Stimulated activated naive CD4-positive, alpha-beta T cell treated with Interleukin-2 at 50 U/mL for 16 hours (primary cell): Measurements from ENCODE around the gene IL7R.

Experiments
- DNase-seq: peaks from one replicate; lab custom pipeline; 2025; lab: John Stamatoyannopoulos, UW

IL7R gene

DNA sequence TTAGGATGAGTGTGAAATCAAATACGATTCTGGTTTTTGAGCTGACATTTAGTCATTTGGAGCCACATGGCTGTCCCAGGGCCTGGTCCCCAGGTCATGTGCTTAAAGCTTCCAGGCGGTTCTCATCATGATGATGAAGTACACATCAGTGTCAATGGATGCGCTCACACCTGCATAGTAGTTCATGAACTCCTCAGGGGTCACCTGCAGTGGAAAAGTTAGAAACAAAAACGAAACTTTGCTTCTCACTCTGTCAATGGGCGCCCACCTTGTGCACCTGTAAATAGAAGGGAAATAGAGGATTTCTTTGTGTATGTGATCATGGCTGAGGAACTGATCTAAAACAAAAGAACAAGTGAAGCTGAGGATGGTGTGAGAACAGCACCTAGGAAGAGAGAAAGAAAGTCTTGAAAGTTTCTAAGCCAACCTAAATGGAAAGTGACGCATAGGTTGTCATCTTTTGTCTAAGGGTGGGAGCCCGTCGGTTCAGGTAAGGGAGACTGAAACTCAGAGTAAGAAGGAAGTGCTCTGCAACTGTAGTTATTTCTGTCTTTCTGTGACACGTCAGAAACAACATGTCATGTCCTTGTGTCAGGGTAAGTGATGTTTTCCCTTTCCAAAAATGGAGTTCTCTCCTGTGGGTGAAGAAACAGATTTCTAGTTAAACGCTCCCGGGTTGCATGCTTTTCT is 47.9 kb downstream of the IL7R start:
- peak; percentile 7 for DNase-seq

DNA sequence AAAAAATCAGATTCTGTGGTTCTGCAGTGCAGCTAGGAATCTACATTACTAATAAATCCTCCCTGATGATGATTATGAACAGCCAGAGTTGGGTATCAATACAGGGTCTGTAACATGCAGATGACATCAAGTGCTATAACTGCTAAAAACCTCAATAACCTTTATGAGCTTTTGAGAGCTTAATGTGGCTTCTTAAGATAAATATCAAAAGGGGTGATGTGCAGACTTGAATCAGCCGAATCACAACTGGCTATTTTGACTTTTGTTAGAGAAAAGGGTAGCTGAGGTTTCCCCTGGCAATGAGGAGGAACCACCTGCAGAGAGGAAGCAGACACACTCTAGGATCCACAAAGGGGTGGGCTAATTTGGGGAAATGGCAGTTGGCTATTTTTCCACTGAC is 51.5 kb downstream of the IL7R start:
- no peak for DNase-seq

DNA sequence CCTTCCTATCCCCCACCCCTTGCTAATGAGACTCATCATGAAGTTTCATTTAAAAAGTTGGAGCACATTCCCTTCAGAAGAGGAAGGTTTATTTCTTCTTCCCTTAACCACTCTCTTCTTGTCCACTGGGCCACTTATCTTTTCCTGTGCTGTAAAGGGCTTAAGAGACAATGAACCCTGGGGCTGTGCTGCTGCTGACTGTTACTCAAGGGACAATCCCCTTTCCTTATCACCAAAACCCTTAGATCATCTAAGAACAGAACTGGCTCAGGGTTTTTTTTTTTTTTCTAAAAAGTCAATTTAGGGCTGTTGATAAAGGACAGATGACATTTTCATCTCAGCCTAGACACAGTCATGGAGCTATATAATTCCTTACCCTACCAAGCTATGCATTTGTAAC is 52.1 kb downstream of the IL7R start:
- DNase-seq, result no peak

DNA sequence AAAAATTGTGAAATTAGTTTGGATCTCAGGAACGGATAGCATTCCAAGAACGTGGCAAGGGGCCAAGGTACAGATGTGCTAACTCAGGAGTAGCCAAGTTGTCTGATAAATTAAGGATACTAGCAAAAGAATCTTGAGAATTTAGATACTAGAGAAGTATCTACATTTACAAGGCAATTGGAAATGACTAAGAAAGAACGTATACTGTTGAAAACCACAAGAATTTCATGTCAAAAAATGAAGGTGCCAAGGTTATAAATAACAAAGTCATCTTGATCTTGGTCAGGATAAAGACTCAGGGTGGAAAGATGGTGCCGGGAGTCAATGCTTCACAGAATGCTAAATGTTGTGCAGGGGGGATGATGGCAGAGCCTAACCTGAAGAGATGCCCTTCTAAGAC is 62.5 kb downstream of the IL7R start:
- no peak for DNase-seq

DNA sequence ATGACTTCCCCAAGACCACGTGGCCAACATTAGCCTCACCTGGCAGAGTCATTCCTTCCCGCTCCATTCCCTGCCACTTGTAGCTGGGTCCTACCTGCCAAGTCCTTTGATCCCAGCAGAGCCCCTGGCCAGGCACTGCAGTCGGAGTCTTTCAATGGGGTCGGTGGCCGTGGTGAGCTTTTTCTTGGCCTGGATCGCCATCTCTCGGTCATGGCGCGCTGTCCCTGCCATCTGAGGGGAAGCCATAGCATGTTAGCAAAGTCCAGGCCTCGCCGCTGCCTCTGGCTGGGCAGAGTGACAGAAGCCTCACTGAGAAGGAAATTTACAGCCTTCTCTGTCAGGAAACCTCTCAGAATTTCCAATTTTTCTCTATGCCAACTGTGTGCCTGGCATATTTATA is 64.2 kb downstream of the IL7R start:
- no peak for DNase-seq

DNA sequence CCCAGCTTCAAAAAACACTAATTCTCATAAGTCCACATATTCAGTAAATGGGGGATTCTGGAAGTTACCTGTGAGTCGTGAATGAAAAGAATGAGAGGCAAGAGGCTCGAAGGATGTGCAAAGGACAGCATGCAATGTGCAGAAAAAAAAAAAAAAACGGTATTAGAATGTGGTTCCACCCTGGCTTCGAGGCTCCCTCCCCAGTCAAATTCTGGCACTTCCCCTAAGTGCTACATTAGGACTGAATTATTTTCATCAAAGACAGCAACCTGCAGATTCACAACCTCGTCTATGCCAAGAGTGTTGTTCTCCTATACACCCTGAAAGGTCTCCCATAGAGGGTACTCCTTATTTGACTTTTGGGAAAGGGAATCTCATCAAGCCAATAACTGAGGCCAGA is 65.2 kb downstream of the IL7R start:
- DNase-seq, result no peak

DNA sequence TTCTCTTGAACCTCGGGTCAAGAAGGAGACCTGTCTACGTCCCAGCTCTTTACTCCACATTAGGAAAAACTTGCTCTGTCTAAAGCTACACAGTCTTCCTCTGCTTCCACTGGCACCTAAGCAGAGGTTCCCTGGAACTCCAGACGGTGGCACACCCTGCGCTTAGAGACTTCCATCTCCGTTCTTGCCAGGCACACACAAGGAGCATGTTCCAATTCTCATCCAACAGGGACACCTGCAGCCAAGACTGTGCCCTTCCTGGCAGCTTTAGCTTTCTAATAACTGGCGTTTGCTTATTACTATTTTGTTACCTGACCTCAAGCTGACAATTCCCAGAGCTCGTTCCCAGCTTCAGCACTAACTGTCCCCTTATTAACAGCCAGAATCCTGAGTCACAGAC is 65.8 kb downstream of the IL7R start:
- DNase-seq, result no peak

DNA sequence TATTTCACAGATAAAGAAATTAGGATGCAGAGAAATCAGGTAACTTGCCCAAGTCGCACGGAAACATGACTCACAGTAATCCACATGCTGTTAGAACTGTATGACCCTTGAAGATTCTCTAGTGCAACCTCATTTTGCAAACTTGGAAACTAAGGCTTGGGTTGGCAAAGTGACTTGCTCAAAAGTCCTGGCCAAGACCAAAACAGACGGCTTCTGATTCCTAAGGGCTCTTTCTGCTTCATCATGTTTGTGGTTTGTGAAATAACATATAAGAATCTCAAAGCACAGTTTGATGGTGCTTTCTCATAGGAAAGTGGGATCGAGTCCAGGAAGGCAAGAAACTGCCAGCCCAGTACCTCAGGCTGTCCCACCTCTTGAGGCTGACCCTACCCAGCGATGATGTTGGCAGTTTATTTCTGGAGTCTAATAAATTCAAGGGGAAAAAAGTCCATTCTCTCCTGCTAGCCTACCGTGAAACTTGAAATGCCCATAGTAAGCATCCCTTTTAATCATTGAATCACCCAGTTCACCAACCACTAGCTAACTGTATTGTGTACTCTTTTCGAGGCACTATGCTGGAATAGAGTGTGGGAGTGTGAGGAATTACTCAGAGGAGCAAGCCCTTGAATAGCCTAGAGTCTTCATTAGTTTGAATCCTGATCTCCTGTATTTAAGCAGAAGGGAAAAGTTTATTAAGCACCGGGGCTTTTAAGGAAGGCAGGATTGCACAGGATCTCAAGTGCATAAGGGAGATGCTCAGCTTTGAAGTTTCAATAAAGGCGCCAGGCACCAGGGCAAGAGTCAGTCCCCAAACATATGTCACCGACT is 67.6 kb downstream of the IL7R start:
- peak; percentile 7 for DNase-seq

DNA sequence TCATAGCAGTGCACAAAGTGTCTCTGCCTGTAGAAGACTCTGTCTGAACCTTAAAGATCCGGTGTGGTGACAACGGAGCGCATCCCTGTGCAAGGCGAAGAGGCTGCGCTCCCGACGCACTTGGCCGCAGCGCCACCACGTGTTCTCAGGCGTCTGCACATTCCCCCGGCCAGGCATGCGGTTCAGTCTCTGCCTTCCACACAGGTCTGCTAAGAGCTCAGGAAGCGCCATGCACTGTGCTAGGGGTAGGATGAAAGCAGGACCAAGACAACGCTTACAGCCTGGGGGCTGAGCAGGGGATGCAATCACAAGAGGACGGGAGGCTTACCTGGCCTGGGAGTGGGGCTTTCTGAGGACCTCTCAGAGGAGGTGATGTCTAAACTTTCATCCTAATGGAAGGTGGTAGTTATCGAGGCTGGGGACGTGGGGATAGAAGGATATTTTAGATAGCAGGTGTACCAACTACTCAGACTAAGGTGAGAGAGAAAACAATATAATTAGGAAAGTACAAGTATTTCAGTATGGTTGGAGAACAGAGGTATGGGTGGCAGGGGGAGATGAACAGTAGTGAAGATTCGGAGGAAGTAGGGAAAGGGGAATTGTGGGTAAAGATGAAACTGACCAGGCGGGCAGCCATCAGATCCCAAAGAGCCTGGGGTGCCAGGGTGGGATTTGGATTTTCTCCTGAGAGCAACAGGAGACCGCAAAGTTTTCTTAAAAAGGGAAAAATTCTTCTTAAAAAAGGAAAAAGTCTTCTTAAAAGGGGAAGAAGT is 68.4 kb downstream of the IL7R start:
- peak; percentile 82 for DNase-seq

DNA sequence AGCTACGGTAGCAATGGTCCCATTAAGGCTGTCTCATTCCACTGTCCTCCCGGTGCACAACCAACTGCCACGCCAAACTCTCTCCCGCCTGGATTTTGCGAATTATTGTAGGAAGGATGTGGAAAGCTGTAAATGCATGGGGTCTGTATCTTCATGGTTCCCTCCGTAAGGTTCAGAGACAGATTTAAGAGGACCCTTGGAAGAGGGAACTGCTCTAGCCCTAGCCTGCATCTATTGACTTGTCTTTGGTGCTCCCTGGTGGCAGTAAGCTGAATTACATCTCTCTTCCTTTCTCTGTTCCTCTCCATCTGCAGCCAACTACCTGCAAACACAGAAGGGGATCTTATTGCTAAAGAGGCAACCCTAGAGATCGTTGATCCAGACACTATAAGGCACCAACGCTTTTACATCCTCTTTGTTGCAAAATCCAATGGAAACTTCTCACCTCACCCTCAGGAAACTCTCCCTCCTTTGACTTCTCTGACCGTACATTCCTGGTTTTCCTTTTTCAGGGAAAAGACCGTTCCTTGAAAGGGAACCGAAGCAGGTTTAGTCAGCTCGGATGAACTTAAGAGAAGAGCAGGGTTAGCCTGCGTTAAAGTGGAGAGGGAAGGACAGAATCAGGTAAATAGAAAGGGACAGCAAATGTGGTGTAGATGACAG is 69.8 kb downstream of the IL7R start:
- peak; percentile 18 for DNase-seq
